ENCODE measurements around the gene ARSB. TPM values are rescaled to one million over a fixed set of nuclear protein-coding genes. Genes with fewer than 3 reads are reported as not detected.

ARSB gene
- polyA plus RNA-seq, 2 of the 4 experiments (the other 2 are of a cell fraction), result 8.4 to 13.4 TPM

GRCh38 chr5:78768781-78769380 is 216.2 kb downstream of the ARSB start:
- no peak for FAIRE-seq
- no peaks in the 10 kb centered on the region for H3K9me3 ChIP-seq
- no peak overlapping the region for H3K4me2 ChIP-seq
- H3K27ac ChIP-seq, result no peak overlapping the region
- POLR2A ChIA-PET, result no interaction called here
- WGBS (ENCODE audit: missing lambda C conversion rate), result 78% methylated on average over 7 of the region's 7 CpGs
- DNase-seq (ENCODE audit: low read depth in 1 of 2, low spot score in 1 of 2), result no peak
- CTCF ChIA-PET, result interaction anchor here (0.7 kb wide), 1 partner anchor 130 kb away, joined by 4 read pairs; no protein-coding TSS in a partner anchor
- TF ChIP-seq HMGXB4 (CRISPR knock-in tag; IDR thresholded peaks at IDR 0.05; ENCODE audit: borderline replicate concordance) (no peak), FOSL2 (IDR thresholded peaks at IDR 0.05) (no peak), FOSL2 (CRISPR knock-in tag; IDR thresholded peaks at IDR 0.05) (no peak), NR3C1 (IDR thresholded peaks at IDR 0.05) (no peak), HDAC2 (IDR thresholded peaks at IDR 0.05) (no peak), CHD4 (IDR thresholded peaks at IDR 0.05; ENCODE audit: borderline replicate concordance) (no peak)
- TF ChIP-seq, protein P1, sequence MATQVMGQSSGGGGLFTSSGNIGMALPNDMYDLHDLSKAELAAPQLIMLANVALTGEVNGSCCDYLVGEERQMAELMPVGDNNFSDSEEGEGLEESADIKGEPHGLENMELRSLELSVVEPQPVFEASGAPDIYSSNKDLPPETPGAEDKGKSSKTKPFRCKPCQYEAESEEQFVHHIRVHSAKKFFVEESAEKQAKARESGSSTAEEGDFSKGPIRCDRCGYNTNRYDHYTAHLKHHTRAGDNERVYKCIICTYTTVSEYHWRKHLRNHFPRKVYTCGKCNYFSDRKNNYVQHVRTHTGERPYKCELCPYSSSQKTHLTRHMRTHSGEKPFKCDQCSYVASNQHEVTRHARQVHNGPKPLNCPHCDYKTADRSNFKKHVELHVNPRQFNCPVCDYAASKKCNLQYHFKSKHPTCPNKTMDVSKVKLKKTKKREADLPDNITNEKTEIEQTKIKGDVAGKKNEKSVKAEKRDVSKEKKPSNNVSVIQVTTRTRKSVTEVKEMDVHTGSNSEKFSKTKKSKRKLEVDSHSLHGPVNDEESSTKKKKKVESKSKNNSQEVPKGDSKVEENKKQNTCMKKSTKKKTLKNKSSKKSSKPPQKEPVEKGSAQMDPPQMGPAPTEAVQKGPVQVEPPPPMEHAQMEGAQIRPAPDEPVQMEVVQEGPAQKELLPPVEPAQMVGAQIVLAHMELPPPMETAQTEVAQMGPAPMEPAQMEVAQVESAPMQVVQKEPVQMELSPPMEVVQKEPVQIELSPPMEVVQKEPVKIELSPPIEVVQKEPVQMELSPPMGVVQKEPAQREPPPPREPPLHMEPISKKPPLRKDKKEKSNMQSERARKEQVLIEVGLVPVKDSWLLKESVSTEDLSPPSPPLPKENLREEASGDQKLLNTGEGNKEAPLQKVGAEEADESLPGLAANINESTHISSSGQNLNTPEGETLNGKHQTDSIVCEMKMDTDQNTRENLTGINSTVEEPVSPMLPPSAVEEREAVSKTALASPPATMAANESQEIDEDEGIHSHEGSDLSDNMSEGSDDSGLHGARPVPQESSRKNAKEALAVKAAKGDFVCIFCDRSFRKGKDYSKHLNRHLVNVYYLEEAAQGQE (IDR thresholded peaks at IDR 0.05), result no peak
- no peaks in the 10 kb centered on the region for H3K4me1 ChIP-seq
- no peak overlapping the region for H3K4me3 ChIP-seq
- ATAC-seq, result no peak

DNA sequence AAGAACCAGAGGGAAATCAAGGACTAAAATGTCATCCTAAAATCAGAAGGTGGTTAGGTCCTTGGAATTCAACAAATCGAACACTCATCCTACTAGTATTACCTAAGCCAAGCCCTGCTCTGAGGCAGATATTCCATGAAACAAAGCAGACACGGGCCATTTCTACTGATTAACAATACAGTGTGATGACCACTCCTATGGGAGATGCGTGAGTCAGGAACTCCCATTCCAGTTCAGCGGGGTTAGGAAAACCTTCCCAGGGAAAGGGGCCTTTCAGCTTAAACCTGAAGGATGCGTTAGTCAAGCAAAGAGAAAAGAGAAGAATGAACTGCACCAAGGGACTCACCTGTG is 218.7 kb downstream of the ARSB start:
- DNase-seq (ENCODE audit: low read depth in 1 of 2, low spot score in 1 of 2), result no peak
- FAIRE-seq, result no peak
- no peak for ATAC-seq
- H3K4me3 ChIP-seq, result no peak overlapping the region
- WGBS (ENCODE audit: missing lambda C conversion rate), result 86% methylated on average over 5 of the region's 5 CpGs
- CTCF ChIA-PET, result interaction anchor here (1.0 kb wide), 1 partner anchor 120 kb away, joined by 3 read pairs; no protein-coding TSS in a partner anchor
- H3K9me3 ChIP-seq, result no peaks in the 10 kb centered on the region
- TF ChIP-seq JUNB (IDR thresholded peaks at IDR 0.05) (no peak), CBX2 (IDR thresholded peaks at IDR 0.05; ENCODE audit: borderline replicate concordance, low read depth) (no peak), RFX5 (IDR thresholded peaks at IDR 0.05) (no peak)
- H3K4me1 ChIP-seq, result no peaks in the 10 kb centered on the region
- POLR2A ChIA-PET, result no interaction called here
- no peak overlapping the region for H3K4me2 ChIP-seq
- no peak overlapping the region for H3K27ac ChIP-seq

DNA sequence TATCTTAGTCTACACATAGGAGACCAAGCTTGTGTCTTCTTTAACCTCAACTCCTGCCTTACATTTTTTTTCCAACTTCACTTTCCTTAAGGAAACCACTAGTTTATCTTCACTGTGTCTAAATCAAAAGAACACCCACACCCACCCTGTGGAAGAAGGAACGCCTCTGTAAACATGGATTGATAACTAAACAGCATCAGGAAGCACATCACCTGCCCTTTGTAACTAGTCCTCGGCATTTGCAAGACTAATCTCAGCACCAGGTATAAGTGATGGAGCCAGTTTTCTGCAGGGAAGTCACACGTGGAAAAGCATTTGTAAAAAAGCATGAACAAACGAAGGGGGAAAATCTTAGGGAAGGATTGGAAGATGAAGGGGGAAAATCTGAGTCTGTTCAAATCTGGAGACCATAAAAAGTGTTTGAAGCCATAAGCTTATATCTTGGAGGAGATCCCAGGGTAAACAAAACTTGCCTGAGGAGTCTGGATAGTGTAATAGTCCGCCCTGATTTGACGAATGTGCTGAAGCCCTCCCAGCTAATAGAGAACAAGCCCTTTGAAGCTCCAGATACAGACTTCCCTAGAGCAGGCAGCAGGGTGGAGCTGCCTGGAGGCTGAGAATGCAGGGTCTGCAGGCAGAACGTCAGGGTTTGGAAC is 219.2 kb downstream of the ARSB start:
- 66% methylated on average over 7 of the region's 7 CpGs for WGBS (ENCODE audit: missing lambda C conversion rate)
- no peak overlapping the region for H3K4me3 ChIP-seq
- POLR2A ChIA-PET, result no interaction called here
- CTCF ChIA-PET, result interaction anchor here (1.0 kb wide), 1 partner anchor 120 kb away, joined by 3 read pairs; no protein-coding TSS in a partner anchor
- H3K9me3 ChIP-seq, result no peaks in the 10 kb centered on the region
- DNase-seq (ENCODE audit: low read depth in 1 of 2, low spot score in 1 of 2) (no peak), FAIRE-seq (no peak), ATAC-seq (no peak)
- H3K4me1 ChIP-seq, result no peaks in the 10 kb centered on the region
- H3K27ac ChIP-seq, result no peak overlapping the region
- no peak overlapping the region for H3K4me2 ChIP-seq
- TF ChIP-seq, protein P1 (IDR thresholded peaks at IDR 0.05), result no peak
- TF ChIP-seq EHMT2 (IDR thresholded peaks at IDR 0.05; ENCODE audit: low read depth) (no peak), RCOR1 (IDR thresholded peaks at IDR 0.05; ENCODE audit: low read depth, low read length) (no peak), PBX3 (IDR thresholded peaks at IDR 0.05) (no peak), RARB (CRISPR knock-in tag; IDR thresholded peaks at IDR 0.05) (no peak), NFE2L2 (conservative IDR thresholded peaks at IDR 0.05; ENCODE audit: low read length) (no peak), GATA3 (IDR thresholded peaks at IDR 0.05; ENCODE audit: borderline replicate concordance) (no peak), CHD4 (IDR thresholded peaks at IDR 0.05; ENCODE audit: borderline replicate concordance) (no peak), HDAC2 (IDR thresholded peaks at IDR 0.05) (no peak)

All from A549 (cell line).